Nephron (organoid): ENCODE results near the gene PLPP4.

Source experiments
- H3K27ac Mint-ChIP-seq, 3 experiments: 2 replicates each; pipeline ENCODE4 v1.8.0; 2020; ENCODE audit warnings: mixed read lengths in 3 of 3, mild to moderate bottlenecking in 2 of 3, moderate library complexity in 1 of 3
- H3K27me3 Mint-ChIP-seq: 2 replicates; pipeline ENCODE4 v1.8.0; 2021; ENCODE audit warnings: low read depth, mild to moderate bottlenecking, moderate library complexity, mixed read lengths
- H3K36me3 Mint-ChIP-seq: 2 replicates; pipeline ENCODE4 v1.8.0; 2020; ENCODE audit warnings: low read depth, mixed read lengths
- H3K4me1 Mint-ChIP-seq: 2 replicates; pipeline ENCODE4 v1.8.0; 2020; ENCODE audit warnings: mixed read lengths
- H3K4me3 Mint-ChIP-seq, 3 experiments: 2 replicates each; pipeline ENCODE4 v1.8.0; 2020; ENCODE audit warnings: mild to moderate bottlenecking in 3 of 3, mixed read lengths in 3 of 3, moderate library complexity in 2 of 3
- H3K9me3 Mint-ChIP-seq: 2 replicates; pipeline ENCODE4 v1.8.0; 2020; ENCODE audit warnings: mixed read lengths
- TF ChIP-seq, protein P1 (sequence below), 3 experiments: fragments of 200-600 bp; sonication (generic); IDR thresholded peaks; one replicate each; pipeline ENCODE4 v1.5.0; 2021; ENCODE audit warnings: antibody characterized with exemption in 3 of 3; ENCODE audit not compliant: unreplicated experiment in 3 of 3

The PLPP4 gene

DNA sequence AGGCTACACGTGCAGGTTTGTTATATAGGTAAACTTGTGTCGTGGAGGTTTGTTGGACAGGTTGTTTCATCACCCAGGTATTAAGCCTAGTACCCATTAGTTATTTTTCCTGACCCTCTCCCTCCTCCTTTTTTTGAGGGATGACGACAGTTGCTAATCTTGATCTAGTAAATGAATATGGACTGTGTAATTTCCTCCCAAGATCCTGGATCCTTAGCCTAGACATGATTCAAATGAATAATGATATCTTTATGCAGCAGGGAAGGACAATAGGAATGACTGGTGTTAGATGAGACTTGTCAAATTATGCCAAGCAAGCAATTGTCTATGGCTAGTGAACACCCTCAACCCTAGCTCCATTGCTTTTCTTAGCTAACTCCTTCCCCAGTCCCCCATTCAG, 156.2 kb downstream of the PLPP4 start:
- Mint-ChIP-seq H3K27ac (no peak overlapping the region), H3K4me3 (no peak overlapping the region), H3K27me3 (peaks cover 5% of the 10 kb centered on the region), H3K9me3 (peaks cover 11% of the 10 kb centered on the region), H3K4me1 (no peaks in the 10 kb centered on the region), H3K36me3 (no peaks in the 10 kb centered on the region)
- TF ChIP-seq, protein P1, sequence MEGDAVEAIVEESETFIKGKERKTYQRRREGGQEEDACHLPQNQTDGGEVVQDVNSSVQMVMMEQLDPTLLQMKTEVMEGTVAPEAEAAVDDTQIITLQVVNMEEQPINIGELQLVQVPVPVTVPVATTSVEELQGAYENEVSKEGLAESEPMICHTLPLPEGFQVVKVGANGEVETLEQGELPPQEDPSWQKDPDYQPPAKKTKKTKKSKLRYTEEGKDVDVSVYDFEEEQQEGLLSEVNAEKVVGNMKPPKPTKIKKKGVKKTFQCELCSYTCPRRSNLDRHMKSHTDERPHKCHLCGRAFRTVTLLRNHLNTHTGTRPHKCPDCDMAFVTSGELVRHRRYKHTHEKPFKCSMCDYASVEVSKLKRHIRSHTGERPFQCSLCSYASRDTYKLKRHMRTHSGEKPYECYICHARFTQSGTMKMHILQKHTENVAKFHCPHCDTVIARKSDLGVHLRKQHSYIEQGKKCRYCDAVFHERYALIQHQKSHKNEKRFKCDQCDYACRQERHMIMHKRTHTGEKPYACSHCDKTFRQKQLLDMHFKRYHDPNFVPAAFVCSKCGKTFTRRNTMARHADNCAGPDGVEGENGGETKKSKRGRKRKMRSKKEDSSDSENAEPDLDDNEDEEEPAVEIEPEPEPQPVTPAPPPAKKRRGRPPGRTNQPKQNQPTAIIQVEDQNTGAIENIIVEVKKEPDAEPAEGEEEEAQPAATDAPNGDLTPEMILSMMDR (IDR thresholded peaks at IDR 0.05; ENCODE audit: unreplicated experiment in 3 of 3), result no peak

DNA sequence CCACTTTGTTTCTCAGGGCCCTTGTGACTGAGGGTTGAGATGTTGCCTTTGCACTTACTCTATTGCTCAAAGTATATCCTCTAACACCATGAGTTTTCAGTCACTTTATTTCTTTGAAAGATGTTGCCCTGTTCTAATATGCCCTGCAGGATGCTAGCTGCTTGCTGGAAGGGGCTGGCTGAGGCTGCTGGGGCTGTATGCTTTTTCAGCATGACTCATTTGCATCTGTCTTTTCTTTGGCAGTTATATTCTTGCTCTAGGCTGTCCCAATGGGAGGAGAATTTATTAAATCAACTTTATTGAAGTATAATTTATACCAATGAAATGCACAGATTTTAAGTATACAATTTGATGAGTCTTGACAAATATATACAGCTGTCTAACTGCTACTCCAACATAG, 157.7 kb downstream of the PLPP4 start:
- TF ChIP-seq, protein P1 (IDR thresholded peaks at IDR 0.05; ENCODE audit: unreplicated experiment in 3 of 3), result no peak
- H3K27ac Mint-ChIP-seq, result no peak overlapping the region
- H3K4me1 Mint-ChIP-seq, result no peaks in the 10 kb centered on the region
- no peaks in the 10 kb centered on the region for H3K27me3 Mint-ChIP-seq
- no peak overlapping the region for H3K4me3 Mint-ChIP-seq
- H3K9me3 Mint-ChIP-seq, result peaks cover 11% of the 10 kb centered on the region
- H3K36me3 Mint-ChIP-seq, result no peaks in the 10 kb centered on the region

DNA sequence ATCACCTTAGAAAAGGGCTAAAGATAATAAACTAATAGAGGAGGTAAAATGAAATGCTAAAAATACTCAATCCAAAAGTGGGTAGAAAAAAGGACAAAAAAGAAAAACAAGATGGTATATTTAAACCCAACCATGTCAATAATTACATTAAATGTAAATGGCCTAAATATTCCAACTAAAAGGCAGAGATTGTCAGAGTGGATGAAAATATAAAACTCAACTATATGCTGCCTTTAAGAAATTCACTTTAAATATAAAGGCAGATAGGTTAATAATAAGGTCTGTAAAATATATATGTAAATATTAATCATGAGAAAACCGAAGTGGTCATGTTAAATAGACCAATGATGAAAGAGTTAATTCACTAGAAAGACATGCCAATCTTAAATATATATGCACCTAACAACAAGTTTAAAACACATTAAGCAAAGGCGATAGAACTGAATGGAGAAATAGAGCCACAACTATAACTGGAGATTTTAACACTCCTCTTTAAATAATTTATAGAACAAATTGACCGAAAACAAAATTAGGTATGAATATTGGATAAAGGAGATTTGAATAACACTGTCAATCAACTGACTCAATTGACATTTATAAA, 159.4 kb downstream of the PLPP4 start:
- TF ChIP-seq, protein P1 (IDR thresholded peaks at IDR 0.05; ENCODE audit: unreplicated experiment in 3 of 3), result no peak
- no peak overlapping the region for H3K4me3 Mint-ChIP-seq
- no peaks in the 10 kb centered on the region for H3K36me3 Mint-ChIP-seq
- no peak overlapping the region for H3K27ac Mint-ChIP-seq
- peaks cover 16% of the 10 kb centered on the region for H3K9me3 Mint-ChIP-seq
- no peaks in the 10 kb centered on the region for H3K27me3 Mint-ChIP-seq
- H3K4me1 Mint-ChIP-seq, result no peaks in the 10 kb centered on the region

DNA sequence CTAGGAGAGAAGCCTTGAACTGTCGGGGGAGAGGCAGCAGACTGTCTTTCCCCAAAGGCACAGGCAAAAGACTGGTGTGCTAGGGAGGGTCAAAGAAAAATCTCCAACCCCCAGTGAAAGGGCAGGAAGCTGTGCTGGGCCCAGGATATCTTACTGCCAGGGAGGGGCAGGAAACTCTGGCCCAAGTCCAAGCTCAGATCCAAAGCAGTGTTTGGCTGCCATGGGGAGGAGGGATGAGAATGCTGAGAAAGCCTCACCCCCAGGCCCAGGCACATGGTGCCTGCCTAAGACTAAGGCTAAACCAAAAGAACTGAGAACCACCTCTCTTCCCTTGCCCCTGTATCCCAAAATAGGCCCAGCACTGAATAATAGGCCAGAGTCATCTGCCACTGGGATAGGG, 171.2 kb downstream of the PLPP4 start:
- H3K36me3 Mint-ChIP-seq, result no peaks in the 10 kb centered on the region
- no peaks in the 10 kb centered on the region for H3K4me1 Mint-ChIP-seq
- TF ChIP-seq, protein P1 (IDR thresholded peaks at IDR 0.05; ENCODE audit: unreplicated experiment in 3 of 3), result no peak
- no peak overlapping the region for H3K4me3 Mint-ChIP-seq
- no peak overlapping the region for H3K27ac Mint-ChIP-seq
- peaks cover 20% of the 10 kb centered on the region for H3K27me3 Mint-ChIP-seq
- H3K9me3 Mint-ChIP-seq, result peaks cover 10% of the 10 kb centered on the region

DNA sequence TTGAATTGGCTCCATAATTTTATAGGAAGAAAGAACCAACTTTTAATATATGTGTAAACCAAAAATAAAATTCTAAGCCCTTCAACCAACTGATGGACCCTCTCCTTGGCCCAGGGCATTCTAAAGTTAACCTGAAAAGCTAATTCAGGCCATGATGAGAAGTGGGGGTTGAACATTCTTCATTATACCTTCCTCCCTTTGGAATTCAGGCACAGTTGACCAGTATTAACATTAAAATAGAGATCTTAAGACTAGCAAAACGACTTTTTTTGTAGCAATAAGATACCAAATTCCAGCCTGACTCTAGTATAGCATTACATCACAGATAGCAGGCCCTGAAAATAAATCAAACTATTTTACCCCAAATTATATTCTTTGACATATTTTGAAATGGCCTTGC, 173.2 kb downstream of the PLPP4 start:
- H3K4me3 Mint-ChIP-seq, result no peak overlapping the region
- TF ChIP-seq, protein P1 (IDR thresholded peaks at IDR 0.05; ENCODE audit: unreplicated experiment in 3 of 3), result no peak
- H3K4me1 Mint-ChIP-seq, result no peaks in the 10 kb centered on the region
- peaks cover 10% of the 10 kb centered on the region for H3K9me3 Mint-ChIP-seq
- no peak overlapping the region for H3K27ac Mint-ChIP-seq
- H3K27me3 Mint-ChIP-seq, result peaks cover 20% of the 10 kb centered on the region
- H3K36me3 Mint-ChIP-seq, result no peaks in the 10 kb centered on the region

DNA sequence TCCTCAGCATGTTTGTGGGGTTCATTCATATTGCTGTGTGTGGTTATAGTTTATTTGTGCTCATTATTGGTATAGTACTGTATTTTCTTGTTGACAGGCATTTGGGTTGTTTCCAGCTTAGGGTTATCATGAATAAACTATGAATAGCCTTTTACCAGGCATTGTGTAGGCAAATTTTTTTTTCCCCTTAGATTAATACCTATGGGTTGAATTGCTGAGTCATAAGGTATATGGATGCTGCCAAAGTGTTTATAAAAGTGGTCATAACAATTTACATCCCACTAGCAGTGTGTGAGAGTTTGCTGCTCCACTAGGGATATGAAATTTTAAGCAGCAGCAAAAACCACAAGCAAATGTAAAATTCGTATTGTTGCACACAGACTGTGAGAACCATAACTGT, 175.0 kb downstream of the PLPP4 start:
- no peaks in the 10 kb centered on the region for H3K4me1 Mint-ChIP-seq
- TF ChIP-seq, protein P1 (IDR thresholded peaks at IDR 0.05; ENCODE audit: unreplicated experiment in 3 of 3), result no peak
- H3K27me3 Mint-ChIP-seq, result peaks cover 16% of the 10 kb centered on the region
- H3K9me3 Mint-ChIP-seq, result peaks cover 10% of the 10 kb centered on the region
- H3K27ac Mint-ChIP-seq, result no peak overlapping the region
- H3K36me3 Mint-ChIP-seq, result no peaks in the 10 kb centered on the region
- no peak overlapping the region for H3K4me3 Mint-ChIP-seq
